ENCODE measurements around the gene THSD4.

DNA sequence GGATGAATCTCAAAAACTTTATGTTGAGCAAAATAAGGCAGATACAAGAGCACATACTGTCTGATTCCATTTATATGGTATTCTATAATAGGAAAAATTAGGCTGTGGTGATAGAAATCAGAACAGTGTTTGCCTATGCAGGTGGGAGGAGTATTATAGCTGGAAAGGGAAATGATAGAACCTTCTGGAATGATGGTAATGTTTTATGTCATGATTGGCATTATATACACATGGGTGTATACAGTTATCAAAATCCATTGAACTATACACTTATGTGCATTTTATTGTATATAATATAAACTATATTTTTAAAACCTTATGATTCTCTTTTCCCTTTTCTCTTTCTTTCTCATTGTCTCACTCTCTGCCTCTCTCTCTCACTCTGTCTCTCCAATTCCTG lies 156.1 kb downstream of the THSD4 start:
- TF ChIP-seq CTCF (IDR thresholded peaks at IDR 0.05; ENCODE audit: low read length) (no peak), EZH2 (IDR thresholded peaks at IDR 0.05; ENCODE audit: borderline replicate concordance, low read length) (no peak)
